AG10803 (cell line): Measurements from ENCODE around the gene CENPP.
A peak's percentile ranks its signal among the peaks of the same experiment; 100 is the strongest.
"Not testable (repeated sequence)": the region's sequence is repeated elsewhere in the genome, so short reads cannot be mapped to it uniquely, and the experiment has no call there.

Experiments used
- DNase-seq: peaks from one replicate; pipeline ENCODE4 v3.0.0; 2010; ENCODE audit warnings: low read depth
- H3K4me3 ChIP-seq: 2 replicates; pipeline ENCODE4 v1.5.1; 2011; ENCODE audit warnings: mild to moderate bottlenecking, low read length, control low read depth
- TF ChIP-seq, protein P1 (sequence below): conservative IDR thresholded peaks from 2 replicates; pipeline ENCODE4 v1.5.1; 2011; ENCODE audit warnings: mild to moderate bottlenecking, low read length, control low read depth, inconsistent platforms

CENPP gene

DNA sequence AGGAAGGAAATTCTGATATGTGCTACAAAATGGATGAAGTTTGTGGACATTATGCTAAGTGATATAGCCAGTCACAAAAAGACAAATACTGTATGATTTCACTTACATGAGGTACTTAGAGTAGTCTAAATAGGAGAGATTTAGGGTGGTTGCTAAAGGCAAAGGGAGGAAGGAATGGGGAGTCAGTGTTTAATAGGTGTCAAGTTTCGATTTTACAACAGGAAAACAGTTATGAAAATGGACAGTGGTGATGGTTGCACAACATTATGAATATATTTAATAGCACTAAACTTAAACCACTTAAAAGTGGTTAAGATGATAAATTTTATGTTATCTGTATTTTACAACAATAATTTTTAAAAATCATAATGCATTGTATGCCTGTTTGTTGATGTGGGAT is 250.4 kb downstream of the CENPP start:
- TF ChIP-seq, protein P1, sequence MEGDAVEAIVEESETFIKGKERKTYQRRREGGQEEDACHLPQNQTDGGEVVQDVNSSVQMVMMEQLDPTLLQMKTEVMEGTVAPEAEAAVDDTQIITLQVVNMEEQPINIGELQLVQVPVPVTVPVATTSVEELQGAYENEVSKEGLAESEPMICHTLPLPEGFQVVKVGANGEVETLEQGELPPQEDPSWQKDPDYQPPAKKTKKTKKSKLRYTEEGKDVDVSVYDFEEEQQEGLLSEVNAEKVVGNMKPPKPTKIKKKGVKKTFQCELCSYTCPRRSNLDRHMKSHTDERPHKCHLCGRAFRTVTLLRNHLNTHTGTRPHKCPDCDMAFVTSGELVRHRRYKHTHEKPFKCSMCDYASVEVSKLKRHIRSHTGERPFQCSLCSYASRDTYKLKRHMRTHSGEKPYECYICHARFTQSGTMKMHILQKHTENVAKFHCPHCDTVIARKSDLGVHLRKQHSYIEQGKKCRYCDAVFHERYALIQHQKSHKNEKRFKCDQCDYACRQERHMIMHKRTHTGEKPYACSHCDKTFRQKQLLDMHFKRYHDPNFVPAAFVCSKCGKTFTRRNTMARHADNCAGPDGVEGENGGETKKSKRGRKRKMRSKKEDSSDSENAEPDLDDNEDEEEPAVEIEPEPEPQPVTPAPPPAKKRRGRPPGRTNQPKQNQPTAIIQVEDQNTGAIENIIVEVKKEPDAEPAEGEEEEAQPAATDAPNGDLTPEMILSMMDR: no peak
- no peak for DNase-seq
- H3K4me3 ChIP-seq: no peak overlapping the region

DNA sequence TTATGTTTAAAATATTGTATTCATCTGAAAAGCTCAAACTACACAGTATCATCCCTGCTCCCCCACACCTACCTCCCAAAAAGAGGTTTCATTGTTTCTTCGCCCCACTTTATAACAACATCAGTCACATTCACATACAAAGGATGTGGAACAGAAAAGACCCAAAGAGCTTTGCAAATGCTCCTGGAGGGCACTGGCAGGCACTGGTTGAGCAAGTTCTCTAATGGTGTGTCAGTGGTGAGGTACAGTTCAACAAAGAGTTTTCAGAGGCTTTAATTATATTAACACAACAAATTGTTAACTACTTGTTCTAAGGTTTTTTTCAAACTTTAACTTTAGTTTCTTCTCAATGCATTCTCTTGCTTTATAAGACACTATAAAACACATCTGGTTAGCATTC is 264.2 kb downstream of the CENPP start:
- TF ChIP-seq, protein P1: no peak
- DNase-seq: no peak
- no peak overlapping the region for H3K4me3 ChIP-seq

DNA sequence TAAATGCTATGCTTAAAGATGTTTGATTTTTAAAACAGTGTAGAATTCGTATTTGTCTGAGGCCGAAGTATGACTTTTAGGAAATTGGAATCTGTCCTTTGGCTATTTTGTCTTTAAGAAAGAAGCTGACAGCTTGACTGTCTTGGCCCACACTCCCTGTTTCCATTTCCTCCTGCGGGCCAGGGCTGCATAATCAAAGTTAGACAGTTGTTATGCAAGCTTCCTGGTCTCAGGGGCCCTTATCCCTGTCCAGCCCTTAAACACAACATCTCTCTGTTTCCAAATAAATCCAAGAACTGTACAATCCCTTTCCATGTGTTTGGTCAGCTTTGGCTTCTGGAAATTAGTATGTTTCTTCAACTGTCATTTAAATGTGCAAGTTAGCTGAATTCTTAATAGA is 264.6 kb downstream of the CENPP start:
- H3K4me3 ChIP-seq: no peak overlapping the region
- TF ChIP-seq, protein P1: no peak
- peak; percentile 60 for DNase-seq

DNA sequence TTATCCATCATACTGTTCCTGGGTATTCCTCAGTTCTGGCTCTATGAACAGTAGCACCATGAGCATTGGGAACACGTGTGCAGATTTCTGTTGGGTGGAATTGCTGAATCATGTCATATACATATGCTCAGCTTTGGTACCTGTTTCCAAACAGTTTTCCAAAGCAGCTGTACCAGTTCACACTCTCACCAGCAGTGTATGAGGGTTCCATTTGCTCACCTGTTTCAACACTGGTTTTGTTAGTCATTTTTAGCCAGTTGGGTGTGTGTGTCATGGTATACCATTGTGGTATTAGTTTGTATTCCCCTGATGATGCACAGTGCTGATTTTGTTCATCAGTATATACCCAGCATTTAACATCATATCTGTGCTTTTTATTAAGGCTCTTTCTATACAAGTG is 266.8 kb downstream of the CENPP start:
- TF ChIP-seq, protein P1: no peak

DNA sequence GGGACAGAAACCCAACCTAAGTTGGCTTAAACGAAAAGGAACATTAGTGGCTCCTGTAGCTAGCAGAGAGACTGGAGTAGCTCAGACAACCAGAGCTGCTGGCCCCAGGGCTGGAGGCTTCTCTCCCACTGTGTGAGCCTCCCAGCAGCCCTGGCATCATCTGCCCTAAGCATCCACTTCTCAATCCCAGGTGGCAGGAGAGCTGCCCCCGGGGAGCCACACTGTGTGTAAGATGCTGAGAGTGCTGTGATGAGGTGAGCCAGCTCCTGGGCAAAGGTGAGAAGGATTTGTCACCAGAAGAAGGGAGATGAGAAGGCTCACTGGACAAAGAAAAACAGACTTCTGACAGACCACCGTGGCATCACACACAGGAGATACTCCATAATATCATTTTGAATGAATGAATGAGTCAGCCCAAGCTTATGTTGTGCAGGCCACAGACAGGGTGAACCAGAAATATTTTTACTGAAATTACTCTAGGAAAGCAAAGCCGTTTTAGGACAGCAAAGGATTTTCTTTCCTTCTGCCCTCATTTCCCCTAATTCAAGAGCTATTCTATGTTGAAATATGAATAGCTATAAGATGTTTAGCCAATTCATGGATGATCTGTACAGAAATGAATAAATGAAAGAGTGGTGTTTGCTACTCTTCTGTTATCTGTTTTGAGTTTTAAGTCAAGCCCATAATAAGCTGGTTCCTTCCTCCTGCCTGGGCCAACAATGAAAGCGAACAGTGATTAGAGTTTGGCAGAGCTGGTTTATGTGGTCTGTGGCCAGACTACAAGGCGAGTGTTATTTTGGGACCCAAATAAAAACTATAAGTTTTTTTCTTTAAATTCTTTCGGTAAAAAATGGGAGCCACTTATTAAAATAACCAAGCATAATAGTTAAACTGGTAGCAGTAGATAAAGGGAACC is 267.5 kb downstream of the CENPP start:
- DNase-seq: peak; percentile 15
- TF ChIP-seq, protein P1: no peak
- no peak overlapping the region for H3K4me3 ChIP-seq

More for the DNA sequence above, 266.8 kb downstream of the CENPP start:
- H3K4me3 ChIP-seq: no peak overlapping the region
- DNase-seq: no peak

DNA sequence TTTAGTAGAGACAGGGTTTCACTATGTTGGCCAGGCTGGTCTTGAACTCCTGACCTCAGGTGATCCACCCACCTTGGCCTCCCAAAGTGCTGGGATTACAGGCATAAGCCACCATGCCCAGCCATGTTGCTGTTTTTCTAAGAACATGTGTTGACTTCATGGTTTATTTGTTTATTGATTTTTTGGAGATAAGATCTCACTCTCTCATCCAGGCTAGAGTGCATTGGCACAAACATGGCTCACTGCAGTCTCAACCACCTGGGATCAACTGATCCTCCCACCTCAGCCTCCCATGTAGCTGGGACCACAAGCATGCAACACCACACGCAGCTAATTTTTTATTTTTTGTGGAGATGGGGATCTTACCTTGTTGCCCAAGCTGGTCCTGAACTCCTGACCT is 269.3 kb downstream of the CENPP start:
- not testable (repeated sequence) for H3K4me3 ChIP-seq, DNase-seq

DNA sequence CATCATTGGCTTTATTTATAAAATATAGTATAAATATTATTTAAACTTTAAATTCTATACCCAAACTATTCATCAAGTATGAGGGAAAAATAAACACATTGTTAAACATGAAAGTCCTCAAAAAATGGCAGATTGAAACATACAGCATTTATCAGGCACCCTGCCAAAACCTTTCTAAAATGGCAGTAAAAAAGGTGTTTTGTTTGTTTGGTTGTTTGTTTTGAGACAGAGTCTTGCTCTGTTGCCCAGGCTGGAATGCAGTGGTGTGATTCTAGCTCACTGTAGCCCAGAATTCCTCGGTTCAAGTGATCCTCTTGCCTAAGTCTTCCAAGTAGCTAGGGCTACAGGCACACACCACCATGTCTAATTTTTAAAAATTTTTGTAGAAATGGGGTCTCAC is 270.2 kb downstream of the CENPP start:
- TF ChIP-seq, protein P1: no peak
- no peak overlapping the region for H3K4me3 ChIP-seq
- DNase-seq: no peak
